HG03432 (cell line): ENCODE results near the gene SLC4A1.

ENCODE experiments used
- ATAC-seq: cut with Tn5 transposase; IDR thresholded peaks from one replicate; pipeline ENCODE4 v1.9.1; 2021; ENCODE audit warnings: mild to moderate bottlenecking, moderate library complexity; ENCODE audit not compliant: unreplicated experiment

The SLC4A1 gene

GRCh38 chr17:44267818-44268490, at the start of gene SLC4A1:
SLC4A1 (minus strand) TSS chr17:44268135; CDS start chr17:44262866, 5,269 bp downstream.
- no peak for ATAC-seq

DNA sequence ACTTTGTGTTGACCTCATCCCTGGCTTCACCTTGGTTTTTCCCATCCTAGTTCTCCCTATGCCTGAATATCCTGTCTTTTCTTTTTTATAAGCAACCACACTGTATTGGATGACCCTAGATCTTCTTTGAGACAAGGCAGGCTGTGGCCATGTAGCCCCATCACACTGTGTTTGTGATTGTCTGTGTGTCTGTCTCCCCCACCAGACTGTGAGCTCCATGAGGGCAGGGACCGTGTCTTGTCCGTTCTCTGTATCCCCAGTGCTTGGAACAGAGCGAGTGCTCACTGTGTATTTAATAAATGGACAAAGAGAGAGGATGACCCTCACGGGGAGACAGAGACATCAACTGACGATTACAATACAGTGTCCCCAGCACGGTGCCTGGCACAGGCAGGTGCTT, 49.6 kb upstream of the SLC4A1 start:
- no peak for ATAC-seq

- no peak for ATAC-seq
Observed at GRCh38 chr17:44315760-44316731, 48.1 kb upstream of the SLC4A1 start.

GRCh38 chr17:44314869-44315661, 47.1 kb upstream of the SLC4A1 start:
- ATAC-seq: no peak

DNA sequence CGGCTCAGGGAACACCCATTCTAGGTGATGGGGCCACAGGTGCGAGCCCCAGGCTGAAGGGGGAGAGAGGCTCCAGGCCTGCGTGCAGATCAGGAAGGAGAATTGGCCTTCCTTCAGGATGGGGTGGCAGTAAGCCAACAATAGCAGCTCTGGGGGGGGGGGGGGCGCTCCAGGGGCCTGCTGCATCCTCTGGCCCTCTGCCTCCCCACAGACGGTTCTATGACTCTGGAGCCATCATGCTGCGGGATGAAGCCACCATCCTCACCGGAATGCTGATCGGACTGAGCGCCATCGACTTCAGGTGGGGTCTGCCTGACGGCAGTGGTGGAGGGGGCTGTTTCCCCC, 46.6 kb upstream of the SLC4A1 start:
- no peak for ATAC-seq

DNA sequence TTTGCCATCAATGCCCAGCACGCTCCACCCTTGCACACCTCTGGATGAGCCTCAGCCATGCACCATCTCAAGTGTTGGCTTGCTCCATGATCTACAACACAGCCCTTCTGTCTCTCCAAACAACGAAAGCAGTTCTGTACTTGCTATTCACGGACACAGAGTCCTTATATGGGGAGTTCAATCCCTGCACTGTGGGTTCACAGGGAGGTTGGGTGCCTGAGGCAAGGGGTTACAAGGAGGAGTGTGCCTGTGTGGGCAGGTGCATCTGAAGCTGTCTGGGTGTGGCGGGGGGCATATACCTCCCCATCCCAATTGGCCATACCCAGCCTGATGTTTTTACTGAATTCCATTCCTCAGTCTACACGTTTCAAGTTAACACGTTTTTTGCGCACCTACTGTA, 46.1 kb upstream of the SLC4A1 start:
- no peak for ATAC-seq

- no peak for ATAC-seq
Observed at GRCh38 chr17:44312396-44313104, 44.6 kb upstream of the SLC4A1 start.

DNA sequence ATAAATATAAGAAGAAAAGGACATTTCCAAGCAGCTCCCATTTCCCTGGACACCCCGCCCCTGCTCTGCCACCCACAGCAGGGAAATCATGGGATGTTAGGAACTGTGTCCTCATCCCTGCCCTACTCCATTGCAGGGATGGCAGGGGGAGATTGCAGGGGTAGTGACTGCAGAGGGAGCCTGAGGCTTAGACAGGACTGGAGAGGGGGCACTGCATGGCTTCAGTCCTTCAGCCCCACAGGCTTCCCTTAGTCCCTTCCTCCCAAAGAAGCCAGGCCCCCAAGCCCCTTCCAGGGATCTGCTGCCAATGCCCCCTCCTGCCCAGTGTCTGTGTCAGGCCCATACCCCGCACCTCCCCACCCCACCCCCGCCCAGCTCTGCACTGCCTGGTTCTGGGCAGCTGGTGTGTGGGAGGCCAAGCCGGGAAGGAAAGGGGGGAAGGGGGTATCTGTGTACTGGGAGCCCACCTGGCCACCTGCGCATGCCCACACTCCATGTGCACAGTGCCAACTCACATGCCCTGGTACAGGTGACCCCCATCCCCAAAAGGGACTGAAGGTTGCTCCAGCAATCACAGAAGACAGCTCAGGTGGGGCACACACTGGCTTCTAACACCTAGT, 43.7 kb upstream of the SLC4A1 start:
- no peak for ATAC-seq

- no peak for ATAC-seq
Observed at GRCh38 chr17:44310609-44311376, 42.9 kb upstream of the SLC4A1 start.

GRCh38 chr17:44310188-44310587, 42.3 kb upstream of the SLC4A1 start:
- no peak for ATAC-seq

GRCh38 chr17:44309472-44309871, 41.5 kb upstream of the SLC4A1 start:
- ATAC-seq: no peak

DNA sequence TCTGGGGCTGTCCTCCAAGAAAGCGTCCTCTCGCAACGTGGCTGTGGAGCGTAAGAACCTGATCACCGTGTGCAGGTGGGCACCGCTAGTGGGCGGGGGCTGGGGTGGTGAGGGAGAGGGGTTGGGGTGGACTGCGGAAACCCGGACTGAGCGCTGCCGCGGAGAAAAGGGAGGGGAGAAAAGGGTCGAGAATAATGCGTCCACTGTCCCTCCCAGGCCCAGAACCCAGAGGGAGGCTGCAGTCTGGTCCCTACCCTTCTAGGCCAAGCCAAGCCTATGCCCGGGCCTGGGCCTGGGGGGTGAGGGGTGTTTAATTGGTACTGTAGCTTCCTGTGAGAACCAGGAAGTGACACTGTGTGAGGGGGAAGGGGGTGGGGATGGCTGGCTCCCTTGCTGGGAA, 40.9 kb upstream of the SLC4A1 start:
- no peak for ATAC-seq

DNA sequence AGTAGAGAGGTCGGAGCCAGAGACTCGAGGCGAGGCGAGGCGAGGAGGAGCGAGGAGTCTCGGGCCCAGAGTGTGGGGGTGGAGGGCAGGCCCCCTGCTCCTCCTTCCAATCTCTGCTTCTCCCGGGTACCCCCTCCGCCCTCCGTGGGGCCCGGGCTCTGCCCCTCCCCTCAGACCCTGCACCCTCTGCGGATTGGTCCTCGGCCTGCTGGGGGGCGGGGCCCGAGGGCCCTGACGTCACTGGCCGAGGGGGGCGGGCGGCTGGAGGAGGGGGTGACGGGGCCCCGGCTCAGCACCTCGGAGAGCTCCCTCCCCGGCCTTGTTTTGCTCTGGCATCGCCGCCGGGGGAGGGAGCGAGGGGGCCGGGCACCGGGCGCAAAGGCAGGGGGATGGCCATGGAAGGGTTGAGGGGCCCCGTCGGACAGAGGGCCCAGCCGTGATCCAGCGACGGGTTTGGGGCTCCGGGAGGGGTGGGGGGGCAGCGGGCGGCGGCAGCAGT, 40.4 kb upstream of the SLC4A1 start, which contains the start of gene RUNDC3A:
RUNDC3A (plus strand) TSS at position 282 of the 499 bp plus-strand sequence. CDS start 232 bp downstream, outside the sequence.
- no peak for ATAC-seq

GRCh38 chr17:44307387-44308186, 39.7 kb upstream of the SLC4A1 start:
- ATAC-seq: no peak

- ATAC-seq: no peak
Observed at GRCh38 chr17:44304651-44305050, 36.7 kb upstream of the SLC4A1 start.

DNA sequence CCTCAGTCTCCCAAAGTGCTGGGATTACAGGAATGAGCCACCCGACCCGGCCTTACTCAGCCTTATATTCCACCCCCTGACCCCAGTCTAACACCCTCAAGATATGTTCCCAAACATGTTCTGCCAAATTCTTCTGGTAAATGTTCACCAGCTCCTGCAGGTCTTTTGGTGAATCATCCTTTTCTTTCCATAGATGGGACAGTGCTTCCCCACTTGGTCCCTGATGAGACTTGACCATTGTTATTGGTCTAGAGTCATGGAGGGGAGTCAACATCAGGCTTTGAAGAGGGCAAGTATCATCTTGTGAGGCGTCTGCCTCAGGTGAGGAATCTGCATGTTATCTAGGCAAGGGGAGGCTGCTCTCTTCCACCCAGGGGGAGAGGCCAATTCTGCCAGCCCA, 30.0 kb upstream of the SLC4A1 start:
- ATAC-seq: no peak

DNA sequence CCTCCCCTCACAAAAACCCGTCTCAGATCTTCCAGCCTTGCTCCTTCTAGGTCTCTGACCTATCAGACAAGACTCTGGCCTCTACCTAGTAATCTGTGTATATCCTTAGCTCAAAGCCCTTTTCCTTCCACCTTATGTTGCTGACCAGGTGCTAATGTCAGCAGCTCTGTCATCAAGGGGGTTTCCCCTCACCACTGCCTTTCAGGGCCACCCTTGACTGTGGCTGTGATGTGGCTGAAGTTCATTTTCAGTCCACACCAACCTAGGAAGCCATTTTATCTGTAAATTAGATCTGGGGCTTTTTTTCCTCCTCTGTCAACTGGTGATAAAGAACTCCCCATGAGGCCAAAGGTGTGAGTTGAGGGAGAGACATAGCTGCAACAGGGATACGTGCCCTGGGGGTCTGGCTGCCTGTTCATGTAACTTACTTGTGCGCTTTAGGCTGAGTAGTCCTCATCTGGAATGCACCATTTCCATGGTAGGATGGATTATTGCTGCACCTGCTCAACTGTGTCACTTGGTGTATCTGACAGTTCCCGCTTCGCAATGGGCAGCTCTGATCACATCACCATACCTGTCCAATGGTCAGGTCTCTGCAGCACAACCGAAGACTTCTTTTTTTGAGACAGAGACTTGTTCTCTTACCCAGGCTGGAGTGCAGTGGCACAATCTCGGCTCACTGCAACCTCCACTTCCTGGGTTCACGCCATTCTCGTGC, 25.7 kb upstream of the SLC4A1 start:
- no peak for ATAC-seq

GRCh38 chr17:44287651-44288050, 19.7 kb upstream of the SLC4A1 start:
- no peak for ATAC-seq
